GM12872 (cell line): Measurements from ENCODE around the gene TSEN34.

Experiments used
- TF ChIP-seq, protein P1 (sequence below): IDR thresholded peaks from 3 replicates; pipeline ENCODE4 v1.5.1; 2011; ENCODE audit warnings: low read depth, mild to moderate bottlenecking, low read length, moderate library complexity; ENCODE audit not compliant: insufficient read depth

Gene TSEN34

DNA sequence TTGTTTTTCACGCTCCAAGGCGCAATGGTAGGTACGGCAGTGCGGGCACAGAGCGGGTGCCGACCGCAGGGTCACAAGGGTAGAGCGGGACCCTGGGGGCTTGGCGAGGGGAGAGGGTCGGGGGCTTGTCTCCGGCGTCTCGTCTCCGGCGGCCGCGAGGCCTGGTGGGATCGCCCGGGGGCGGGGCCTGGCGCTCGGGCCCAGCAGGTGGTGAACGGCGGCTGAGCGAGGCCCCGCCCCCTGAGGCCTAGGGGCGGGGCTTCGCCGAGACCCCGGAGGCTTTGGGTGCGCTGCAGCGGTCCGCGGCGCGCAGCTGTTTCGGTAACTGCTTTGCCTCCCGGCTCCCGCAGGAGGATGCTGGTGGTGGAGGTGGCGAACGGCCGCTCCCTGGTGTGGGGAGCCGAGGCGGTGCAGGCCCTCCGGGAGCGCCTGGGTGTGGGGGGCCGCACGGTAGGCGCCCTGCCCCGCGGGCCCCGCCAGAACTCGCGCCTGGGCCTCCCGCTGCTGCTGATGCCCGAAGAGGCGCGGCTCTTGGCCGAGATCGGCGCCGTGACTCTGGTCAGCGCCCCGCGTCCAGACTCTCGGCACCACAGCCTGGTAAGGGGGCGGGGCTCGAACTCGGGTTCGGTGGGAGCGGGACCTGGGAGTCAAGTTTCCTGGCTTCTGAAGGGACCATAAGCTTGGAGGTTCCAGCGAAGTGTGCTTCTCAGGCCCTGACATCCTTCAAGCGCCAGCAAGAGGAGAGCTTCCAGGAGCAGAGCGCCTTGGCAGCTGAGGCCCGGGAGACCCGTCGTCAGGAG lies at the start of gene TSEN34:
Gene TSEN34 (plus strand): TSS at position 298 of the 800 bp plus-strand sequence. CDS start 57 bp downstream, at position 355.
- TF ChIP-seq, protein P1, sequence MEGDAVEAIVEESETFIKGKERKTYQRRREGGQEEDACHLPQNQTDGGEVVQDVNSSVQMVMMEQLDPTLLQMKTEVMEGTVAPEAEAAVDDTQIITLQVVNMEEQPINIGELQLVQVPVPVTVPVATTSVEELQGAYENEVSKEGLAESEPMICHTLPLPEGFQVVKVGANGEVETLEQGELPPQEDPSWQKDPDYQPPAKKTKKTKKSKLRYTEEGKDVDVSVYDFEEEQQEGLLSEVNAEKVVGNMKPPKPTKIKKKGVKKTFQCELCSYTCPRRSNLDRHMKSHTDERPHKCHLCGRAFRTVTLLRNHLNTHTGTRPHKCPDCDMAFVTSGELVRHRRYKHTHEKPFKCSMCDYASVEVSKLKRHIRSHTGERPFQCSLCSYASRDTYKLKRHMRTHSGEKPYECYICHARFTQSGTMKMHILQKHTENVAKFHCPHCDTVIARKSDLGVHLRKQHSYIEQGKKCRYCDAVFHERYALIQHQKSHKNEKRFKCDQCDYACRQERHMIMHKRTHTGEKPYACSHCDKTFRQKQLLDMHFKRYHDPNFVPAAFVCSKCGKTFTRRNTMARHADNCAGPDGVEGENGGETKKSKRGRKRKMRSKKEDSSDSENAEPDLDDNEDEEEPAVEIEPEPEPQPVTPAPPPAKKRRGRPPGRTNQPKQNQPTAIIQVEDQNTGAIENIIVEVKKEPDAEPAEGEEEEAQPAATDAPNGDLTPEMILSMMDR: no peak

DNA sequence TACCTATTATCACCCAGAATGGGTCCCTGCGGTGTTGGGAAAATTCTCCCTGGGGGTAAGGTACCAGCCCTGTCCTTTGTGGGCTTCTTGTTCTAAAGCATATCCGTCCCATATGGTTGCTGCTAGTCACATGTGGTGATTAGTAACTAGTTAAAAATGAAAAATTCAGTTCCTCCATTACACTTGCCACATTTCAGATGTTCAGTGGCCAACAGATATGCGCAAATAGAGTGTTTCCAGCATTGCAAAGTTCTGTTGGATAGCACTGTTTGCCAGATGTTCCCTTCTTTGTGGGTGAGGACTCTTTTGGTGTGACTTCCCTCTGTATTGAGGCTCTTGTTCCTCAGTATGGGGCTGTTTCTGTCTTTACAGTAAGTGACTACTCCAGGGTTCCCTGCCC lies 49.8 kb upstream of the TSEN34 start:
- TF ChIP-seq, protein P1: no peak

DNA sequence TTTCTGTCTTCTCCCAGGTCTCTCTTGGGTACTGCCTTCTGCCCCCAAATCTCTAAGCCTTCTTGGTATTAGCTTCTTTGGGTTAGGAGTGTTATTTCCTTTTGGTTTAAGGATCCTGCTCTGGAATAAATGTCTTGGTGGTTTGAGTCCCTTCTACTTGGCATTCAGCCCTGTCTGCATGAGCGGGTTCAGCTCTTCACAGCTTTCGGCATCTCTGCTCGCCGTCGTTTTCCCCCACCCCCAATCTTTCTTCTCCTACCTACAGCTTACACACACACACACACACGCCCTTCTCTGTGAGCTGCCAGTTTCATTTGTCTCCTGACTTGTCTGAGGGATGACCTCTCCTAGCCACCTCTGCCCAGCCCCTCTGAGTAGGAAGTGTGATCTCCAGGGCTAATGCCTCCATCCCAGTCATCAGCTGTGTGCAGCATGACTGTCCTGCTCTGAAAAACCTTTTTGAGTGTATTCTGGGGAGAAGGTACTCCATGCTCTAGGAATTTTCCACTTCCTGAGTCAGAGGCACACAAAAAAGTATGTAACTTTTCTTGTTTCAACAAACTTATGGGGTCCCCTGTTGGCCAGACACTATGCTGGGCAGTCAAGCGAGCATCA lies 48.8 kb upstream of the TSEN34 start:
- TF ChIP-seq, protein P1: no peak

DNA sequence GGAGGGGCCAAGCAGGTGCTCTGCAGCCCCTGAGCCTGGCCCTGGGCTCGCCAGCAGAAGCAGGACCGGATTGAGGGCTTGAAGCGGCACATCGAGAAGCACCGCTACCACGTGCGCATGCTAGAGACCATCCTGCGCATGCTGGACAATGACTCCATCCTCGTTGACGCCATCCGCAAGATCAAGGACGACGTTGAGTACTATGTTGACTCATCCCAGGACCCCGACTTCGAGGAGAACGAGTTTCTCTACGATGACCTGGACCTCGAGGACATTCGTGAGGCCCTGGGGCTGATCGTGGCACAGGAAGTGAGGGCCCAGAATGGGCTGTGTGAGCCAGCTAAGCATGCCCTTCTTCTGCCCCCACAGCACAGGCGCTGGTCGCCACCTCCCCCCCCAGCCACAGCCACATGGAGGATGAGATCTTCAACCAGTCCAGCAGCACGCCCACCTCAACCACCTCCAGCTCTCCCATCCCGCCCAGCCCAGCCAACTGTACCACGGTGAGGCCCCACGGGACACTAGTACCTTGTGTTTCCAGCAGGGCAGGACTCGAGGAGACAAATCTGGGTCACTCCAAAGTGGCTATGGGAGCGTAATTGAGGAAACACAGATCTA lies 45.5 kb upstream of the TSEN34 start:
- TF ChIP-seq, protein P1: no peak

DNA sequence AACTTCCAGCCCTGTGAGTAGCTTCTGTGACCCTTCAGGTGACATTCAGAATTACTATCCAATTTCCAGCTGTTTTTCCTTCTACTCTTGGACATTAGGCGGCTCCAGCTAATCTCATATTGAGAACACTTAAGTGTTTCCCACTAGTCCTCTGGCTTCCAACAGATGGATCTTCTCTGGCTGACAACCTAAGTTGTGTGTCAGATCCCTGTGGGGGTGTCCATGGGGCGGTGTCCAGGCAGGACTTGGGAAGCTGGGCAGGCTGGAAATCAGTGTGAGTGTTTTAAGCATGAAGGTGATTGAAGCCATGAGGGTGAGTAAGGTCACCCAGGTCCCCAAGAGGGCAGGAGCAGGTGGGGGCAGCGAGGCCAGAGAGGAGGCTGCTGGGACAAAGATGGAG lies 43.4 kb upstream of the TSEN34 start:
- TF ChIP-seq, protein P1: no peak

DNA sequence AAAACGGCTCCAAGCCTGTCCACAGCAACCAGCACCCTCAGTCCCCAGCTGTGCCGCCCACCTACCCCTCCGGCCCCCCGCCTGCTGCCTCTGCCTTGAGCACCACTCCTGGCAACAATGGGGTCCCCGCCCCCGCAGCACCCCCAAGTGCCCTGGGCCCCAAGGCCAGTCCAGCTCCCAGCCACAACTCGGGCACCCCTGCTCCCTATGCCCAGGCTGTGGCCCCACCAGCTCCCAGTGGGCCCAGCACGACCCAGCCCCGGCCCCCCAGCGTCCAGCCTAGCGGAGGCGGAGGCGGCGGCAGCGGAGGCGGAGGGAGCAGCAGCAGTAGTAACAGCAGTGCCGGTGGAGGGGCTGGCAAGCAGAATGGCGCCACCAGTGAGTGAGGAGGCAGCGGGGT lies 43.0 kb upstream of the TSEN34 start:
- TF ChIP-seq, protein P1: no peak

DNA sequence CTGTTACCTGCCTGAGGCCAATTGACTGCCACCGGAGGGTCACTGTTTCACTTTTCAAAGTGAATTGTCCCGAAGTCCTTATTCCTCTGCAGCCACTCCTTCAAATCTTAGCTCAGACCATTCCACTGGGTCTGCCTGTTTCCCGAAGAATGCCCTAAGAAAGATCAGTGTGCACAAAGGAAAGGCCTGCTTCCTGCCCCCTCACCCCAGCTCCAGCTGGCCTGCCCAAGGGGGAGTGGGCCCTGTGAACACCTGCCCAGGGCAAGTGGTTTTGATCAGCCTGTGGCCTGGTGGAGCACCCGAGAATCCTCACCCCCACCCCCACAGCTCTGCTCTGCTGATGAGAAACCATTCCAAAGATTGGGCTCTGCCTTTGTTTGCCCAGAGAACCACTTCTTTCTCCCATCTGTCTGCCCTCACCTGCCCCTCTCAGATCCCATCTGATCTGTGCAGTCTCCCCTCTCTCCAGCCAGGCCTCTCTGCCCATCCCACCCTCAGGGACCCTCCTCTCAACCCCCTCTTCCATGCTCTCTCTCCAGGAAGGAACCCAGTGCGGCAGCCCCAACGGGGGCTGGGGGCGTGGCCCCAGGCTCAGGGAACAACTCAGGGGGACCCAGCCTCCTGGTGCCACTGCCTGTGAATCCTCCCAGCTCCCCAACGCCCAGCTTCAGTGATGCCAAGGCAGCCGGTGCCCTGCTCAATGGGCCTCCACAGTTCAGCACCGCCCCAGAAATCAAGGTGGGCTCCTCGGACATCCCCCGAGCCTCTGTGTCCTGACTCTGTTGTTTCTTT lies 41.9 kb upstream of the TSEN34 start:
- TF ChIP-seq, protein P1: no peak
